Subcutaneous abdominal adipose tissue (tissue), 5 donors: ENCODE data around the gene GPR17.

Experiments
- H3K27ac ChIP-seq: one replicate; pipeline ENCODE4 v1.7.0; 2013; ENCODE audit warnings: low read depth, mild to moderate bottlenecking, inconsistent platforms, low read length, moderate library complexity
- H3K27me3 ChIP-seq, 5 donors: one replicate each; pipeline ENCODE4 v1.7.0; 2013; ENCODE audit warnings: low read length in 5 of 5, inconsistent platforms in 1 of 5; ENCODE audit not compliant: control insufficient read depth in 5 of 5, insufficient read depth in 4 of 5
- H3K36me3 ChIP-seq, 5 donors: one replicate each; pipeline ENCODE4 v1.7.0; 2013; ENCODE audit warnings: low read length in 5 of 5; ENCODE audit not compliant: control insufficient read depth in 5 of 5, insufficient read depth in 5 of 5
- H3K4me1 ChIP-seq, 5 donors: one replicate each; pipeline ENCODE4 v1.7.0; 2013; ENCODE audit warnings: low read length in 5 of 5, mild to moderate bottlenecking in 3 of 5, moderate library complexity in 1 of 5; ENCODE audit not compliant: control insufficient read depth in 5 of 5, insufficient read depth in 5 of 5
- H3K4me3 ChIP-seq, 5 donors: one replicate each; pipeline ENCODE4 v1.7.0; 2013; ENCODE audit warnings: low read length in 5 of 5, low read depth in 1 of 5
- H3K9ac ChIP-seq, 5 donors: one replicate each; pipeline ENCODE4 v1.7.0; 2013; ENCODE audit warnings: low read length in 5 of 5, mild to moderate bottlenecking in 4 of 5, moderate library complexity in 3 of 5
- H3K9me3 ChIP-seq, 5 donors: one replicate each; pipeline ENCODE4 v1.7.0; 2013; ENCODE audit warnings: low read length in 5 of 5; ENCODE audit not compliant: control insufficient read depth in 5 of 5
- donor health status: healthy.
- donor health status: healthy.
- donor health status: healthy.
- donor health status: healthy.
- donor health status: healthy.

Gene GPR17

DNA sequence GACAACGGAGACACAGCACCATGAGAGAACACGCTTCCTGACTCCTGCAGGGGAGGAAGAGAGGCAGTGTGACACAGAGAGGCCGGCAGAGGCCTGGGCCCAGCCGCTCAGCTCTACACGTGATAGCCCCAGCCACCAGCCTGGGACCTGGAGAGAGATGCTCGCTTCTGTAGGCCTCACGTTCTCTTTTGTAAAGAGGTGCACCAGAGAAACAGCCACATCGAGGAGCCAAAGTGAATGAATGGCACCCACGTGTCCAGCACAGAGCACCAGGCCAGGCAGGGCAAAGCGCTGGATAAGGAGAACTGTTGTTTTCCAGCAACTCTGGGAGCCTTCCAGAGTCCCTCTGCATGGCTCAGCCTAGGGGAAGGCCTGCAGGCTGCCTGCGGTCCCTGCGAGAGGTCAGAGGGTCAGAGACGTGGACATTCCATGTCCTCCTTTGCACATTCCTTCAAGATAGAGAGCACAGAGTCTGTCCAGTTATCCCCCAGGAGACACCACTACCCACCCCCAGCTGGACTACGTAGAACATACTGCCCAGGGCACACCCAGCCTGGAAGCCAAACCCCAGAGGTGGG, 15.2 kb downstream of the GPR17 start:
- Histone ChIP-seq H3K9ac (peak overlapping the region in 1 of 5 donors; percentile 28), H3K4me1 (peaks cover 15 to 92% (median 70%) of the 10 kb centered on the region in 5 donors), H3K27me3 (peaks cover 2 to 10% (median 6%) of the 10 kb centered on the region in 5 donors), H3K27ac (peak overlapping the region; percentile 69), H3K9me3 (no peaks in the 10 kb centered on the region), H3K4me3 (no peak overlapping the region), H3K36me3 (peaks cover 0 to 9% (median 3%) of the 10 kb centered on the region in 5 donors)

DNA sequence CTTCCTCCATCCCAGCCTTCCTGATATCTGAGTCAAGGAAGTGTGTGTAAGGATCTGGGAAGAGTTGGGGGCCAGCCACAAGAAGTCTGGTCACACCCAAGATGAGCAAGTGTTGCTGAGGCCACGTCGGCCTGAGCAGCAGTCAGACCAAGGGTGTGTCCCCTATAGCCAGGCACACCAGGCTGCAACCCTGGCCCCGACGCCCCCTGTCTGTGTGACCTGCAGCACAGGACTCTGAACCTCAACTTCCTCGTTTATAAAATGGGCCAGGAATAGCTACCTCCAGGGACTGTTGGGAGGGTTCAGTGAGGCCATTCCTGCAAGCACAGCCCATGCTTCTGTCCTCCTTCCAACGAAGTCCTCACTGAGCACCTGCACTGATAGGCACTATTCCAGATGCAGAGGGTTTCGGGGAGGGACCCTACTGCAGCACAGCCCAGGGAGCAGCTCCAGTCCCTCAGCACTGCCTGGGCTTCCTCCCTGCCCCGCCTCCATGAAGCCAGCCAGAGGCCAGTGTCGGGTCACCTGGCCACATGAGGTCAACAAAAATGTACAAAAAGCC, 16.1 kb downstream of the GPR17 start:
- peaks cover 2 to 10% (median 6%) of the 10 kb centered on the region in 5 donors for H3K27me3 ChIP-seq
- H3K9ac ChIP-seq = no peak overlapping the region
- peaks cover 0 to 6% (median under 1%) of the 10 kb centered on the region in 5 donors for H3K36me3 ChIP-seq
- no peak overlapping the region for H3K4me3 ChIP-seq
- no peaks in the 10 kb centered on the region for H3K9me3 ChIP-seq
- H3K27ac ChIP-seq = peak overlapping the region; percentile 69
- peaks cover 15 to 87% (median 65%) of the 10 kb centered on the region in 5 donors for H3K4me1 ChIP-seq

DNA sequence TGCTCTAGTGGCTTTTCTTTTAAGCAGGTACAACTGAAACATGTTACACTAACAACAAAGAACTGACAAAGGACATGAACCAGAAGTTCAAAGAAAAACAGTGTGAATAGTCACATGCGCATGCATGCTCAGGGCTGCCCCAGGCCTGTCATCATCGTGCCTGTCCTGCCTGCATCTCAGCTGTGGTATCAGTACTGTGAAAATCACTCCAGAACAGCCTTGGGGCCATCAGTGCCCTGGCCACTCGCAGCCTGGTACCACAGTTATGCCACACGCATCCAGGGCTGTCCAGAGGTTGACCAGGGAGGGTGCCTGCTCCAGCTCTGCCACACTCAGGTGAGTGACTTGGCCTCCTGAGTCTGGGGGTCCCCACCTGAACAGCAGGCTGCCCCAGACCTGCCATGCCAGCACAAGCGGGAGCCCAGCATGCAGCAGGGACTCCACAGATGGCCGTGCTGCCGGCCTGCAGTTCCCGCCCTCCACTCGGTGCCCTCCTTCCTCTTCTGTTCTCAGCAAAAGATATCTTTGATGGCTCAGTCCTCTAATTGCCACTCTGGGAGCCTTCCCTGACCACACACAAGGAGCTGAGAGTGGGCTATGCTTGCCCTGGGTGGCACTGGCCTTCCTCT, 17.1 kb downstream of the GPR17 start:
- Histone ChIP-seq H3K9me3 (no peaks in the 10 kb centered on the region), H3K4me3 (peak overlapping the region in 1 of 5 donors; percentile 41), H3K36me3 (peaks cover 0 to 2% (median 0%) of the 10 kb centered on the region in 5 donors), H3K27me3 (peaks cover 2 to 10% (median 6%) of the 10 kb centered on the region in 5 donors), H3K9ac (peak overlapping the region in 1 of 5 donors; percentile 51), H3K27ac (peak overlapping the region; percentile 54), H3K4me1 (peaks cover 15 to 78% (median 56%) of the 10 kb centered on the region in 5 donors)

GRCh38 chr2:127663566-127664064, 17.7 kb downstream of the GPR17 start:
- Histone ChIP-seq H3K27ac (peak overlapping the region; percentile 54), H3K9me3 (no peaks in the 10 kb centered on the region), H3K36me3 (peaks cover 0 to 1% (median 0%) of the 10 kb centered on the region in 5 donors), H3K9ac (peak overlapping the region in 1 of 5 donors; percentile 51), H3K4me1 (peaks cover 15 to 72% (median 51%) of the 10 kb centered on the region in 5 donors), H3K27me3 (peaks cover 2 to 10% (median 6%) of the 10 kb centered on the region in 5 donors), H3K4me3 (peak overlapping the region in 3 of 5 donors; percentile 6 to 59 (median 41))

- peaks cover 2 to 10% (median 6%) of the 10 kb centered on the region in 5 donors for H3K27me3 ChIP-seq
- H3K36me3 ChIP-seq = no peaks in the 10 kb centered on the region
- peak overlapping the region in 4 of 5 donors; percentile 42 to 59 (median 48) for H3K4me3 ChIP-seq
- H3K27ac ChIP-seq = peak overlapping the region; percentile 76
- peaks cover 12 to 70% (median 44%) of the 10 kb centered on the region in 5 donors for H3K4me1 ChIP-seq
- H3K9ac ChIP-seq = peak overlapping the region in 2 of 5 donors; percentile 41 to 68
- H3K9me3 ChIP-seq = no peaks in the 10 kb centered on the region
These were observed 18.3 kb downstream of the GPR17 start for GRCh38 chr2:127664065-127664894.

- Histone ChIP-seq H3K9me3 (no peaks in the 10 kb centered on the region), H3K36me3 (no peaks in the 10 kb centered on the region), H3K9ac (peak overlapping the region in 3 of 5 donors; percentile 35 to 68 (median 48)), H3K27me3 (peaks cover 2 to 10% (median 6%) of the 10 kb centered on the region in 5 donors), H3K4me3 (peak overlapping the region in 3 of 5 donors; percentile 44 to 59 (median 52)), H3K27ac (peak overlapping the region; percentile 76), H3K4me1 (peaks cover 10 to 64% (median 40%) of the 10 kb centered on the region in 5 donors)
These were observed 18.9 kb downstream of the GPR17 start for GRCh38 chr2:127664895-127665225.

DNA sequence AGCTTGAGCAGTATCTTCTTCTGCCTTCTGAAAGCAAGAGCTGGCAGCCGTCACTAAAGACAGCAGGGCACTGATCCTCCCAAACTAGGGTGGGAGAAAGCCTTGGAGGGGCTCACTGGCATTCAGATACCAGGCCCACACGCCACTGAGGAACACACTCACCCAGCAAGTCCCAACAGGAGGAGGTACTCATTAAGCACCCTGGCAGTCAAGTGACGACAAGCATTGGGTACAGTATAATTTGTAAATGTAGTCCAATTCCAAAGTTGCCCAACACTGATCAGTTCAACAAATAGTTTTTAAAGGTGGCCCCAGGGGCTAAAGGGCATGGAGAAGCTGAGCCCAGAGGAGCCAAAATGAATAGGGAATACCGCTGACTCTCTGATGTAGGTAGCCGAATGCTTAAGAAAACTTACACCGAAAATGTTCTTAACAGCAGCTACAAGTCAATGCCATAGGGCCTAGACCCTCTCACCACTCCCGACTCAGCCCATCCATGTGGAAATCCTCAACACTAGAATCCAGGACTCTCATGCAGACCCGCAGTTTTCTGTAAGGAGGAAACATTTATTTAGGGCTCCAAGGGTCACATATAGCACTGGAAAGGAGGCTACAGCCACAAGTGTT, 19.4 kb downstream of the GPR17 start:
- peaks cover 2 to 10% (median 6%) of the 10 kb centered on the region in 5 donors for H3K27me3 ChIP-seq
- peak overlapping the region in 2 of 5 donors; percentile 44 to 52 for H3K4me3 ChIP-seq
- H3K4me1 ChIP-seq = peaks cover 10 to 59% (median 38%) of the 10 kb centered on the region in 5 donors
- peak overlapping the region; percentile 76 for H3K27ac ChIP-seq
- no peaks in the 10 kb centered on the region for H3K36me3 ChIP-seq
- peak overlapping the region in 2 of 5 donors; percentile 48 to 68 for H3K9ac ChIP-seq
- H3K9me3 ChIP-seq = no peaks in the 10 kb centered on the region

- H3K27ac ChIP-seq = no peak overlapping the region
- peaks cover 0 to 9% (median 2%) of the 10 kb centered on the region in 5 donors for H3K27me3 ChIP-seq
- no peaks in the 10 kb centered on the region for H3K9me3 ChIP-seq
- H3K4me3 ChIP-seq = no peak overlapping the region
- H3K9ac ChIP-seq = no peak overlapping the region
- H3K36me3 ChIP-seq = peaks cover 0 to 5% (median 0%) of the 10 kb centered on the region in 5 donors
- peaks cover 5 to 60% (median 31%) of the 10 kb centered on the region in 5 donors for H3K4me1 ChIP-seq
These were observed 23.1 kb downstream of the GPR17 start for GRCh38 chr2:127669056-127669455.
